ENCODE measurements around the gene LRR1. TPM values are rescaled to one million over a fixed set of nuclear protein-coding genes. Genes with fewer than 3 reads are reported as not detected.

Gene LRR1
- total and polyA plus RNA-seq, 4 donors = 5.7 to 11.9 (median 7.6) TPM

GRCh38 chr14:49636866-49637265 lies 38.1 kb downstream of the LRR1 start:
- DNase-seq = no peak
- Histone ChIP-seq H3K4me1 (ENCODE audit: control insufficient read depth in 5 of 5, insufficient read depth in 5 of 5, low read length in 5 of 5) (peaks cover 0 to 14% (median 4%) of the 10 kb centered on the region in 5 donors), H3K27me3 (ENCODE audit: control insufficient read depth in 3 of 3, insufficient read depth in 3 of 3, low read length in 2 of 3) (no peaks in the 10 kb centered on the region), H3K9ac (ENCODE audit: insufficient read depth in 1 of 2, low read length in 2 of 2) (no peak overlapping the region), H3K27ac (ENCODE audit: low read depth in 1 of 2, low read length in 1 of 2) (no peak overlapping the region), H3K36me3 (ENCODE audit: control insufficient read depth in 4 of 4, insufficient read depth in 4 of 4, low read length in 4 of 4) (peaks cover 0 to 14% (median 5%) of the 10 kb centered on the region in 4 donors), H3K4me3 (no peak overlapping the region), H3K9me3 (ENCODE audit: control insufficient read depth in 4 of 4, insufficient read depth in 3 of 4, low read length in 3 of 4) (no peaks in the 10 kb centered on the region)
- 95 to 100% methylated on average over 1 of the region's 1 CpG for WGBS, 2 donors
- ATAC-seq (ENCODE audit: insufficient read depth, low FRiP score) = no peak
- no peak for TF ChIP-seq CTCF (IDR thresholded peaks at IDR 0.05; ENCODE audit: control extremely low read depth, extremely low read depth)

GRCh38 chr14:49637534-49638078 lies 38.9 kb downstream of the LRR1 start:
- no peak overlapping the region for H3K4me3 ChIP-seq
- H3K9me3 ChIP-seq (ENCODE audit: control insufficient read depth in 4 of 4, insufficient read depth in 3 of 4, low read length in 3 of 4) = no peaks in the 10 kb centered on the region
- DNase-seq (no peak), ATAC-seq (ENCODE audit: insufficient read depth, low FRiP score) (no peak)
- TF ChIP-seq CTCF (IDR thresholded peaks at IDR 0.05; ENCODE audit: control extremely low read depth, extremely low read depth) = no peak
- 91% methylated on average over 3 of the region's 3 CpGs for WGBS, 2 donors
- H3K9ac ChIP-seq (ENCODE audit: insufficient read depth in 1 of 2, low read length in 2 of 2) = no peak overlapping the region
- no peak overlapping the region for H3K27ac ChIP-seq (ENCODE audit: low read depth in 1 of 2, low read length in 1 of 2)
- H3K36me3 ChIP-seq (ENCODE audit: control insufficient read depth in 4 of 4, insufficient read depth in 4 of 4, low read length in 4 of 4) = peaks cover 0 to 14% (median 5%) of the 10 kb centered on the region in 4 donors
- H3K27me3 ChIP-seq (ENCODE audit: control insufficient read depth in 3 of 3, insufficient read depth in 3 of 3, low read length in 2 of 3) = no peaks in the 10 kb centered on the region
- peaks cover 0 to 11% (median 4%) of the 10 kb centered on the region in 5 donors for H3K4me1 ChIP-seq (ENCODE audit: control insufficient read depth in 5 of 5, insufficient read depth in 5 of 5, low read length in 5 of 5)

- no peak for TF ChIP-seq CTCF (IDR thresholded peaks at IDR 0.05; ENCODE audit: control extremely low read depth, extremely low read depth)
- no peaks in the 10 kb centered on the region for H3K9me3 ChIP-seq (ENCODE audit: control insufficient read depth in 4 of 4, insufficient read depth in 3 of 4, low read length in 3 of 4)
- H3K4me1 ChIP-seq (ENCODE audit: control insufficient read depth in 5 of 5, insufficient read depth in 5 of 5, low read length in 5 of 5) = peaks cover 0 to 11% (median 2%) of the 10 kb centered on the region in 5 donors
- H3K27me3 ChIP-seq (ENCODE audit: control insufficient read depth in 3 of 3, insufficient read depth in 3 of 3, low read length in 2 of 3) = no peaks in the 10 kb centered on the region
- H3K9ac ChIP-seq (ENCODE audit: insufficient read depth in 1 of 2, low read length in 2 of 2) = no peak overlapping the region
- 85 to 93% methylated on average over 7 of the region's 7 CpGs for WGBS, 2 donors
- no peak overlapping the region for H3K4me3 ChIP-seq
- peak overlapping the region in 1 of 2 donors; percentile 50 for H3K27ac ChIP-seq (ENCODE audit: low read depth in 1 of 2, low read length in 1 of 2)
- H3K36me3 ChIP-seq (ENCODE audit: control insufficient read depth in 4 of 4, insufficient read depth in 4 of 4, low read length in 4 of 4) = peaks cover 0 to 16% (median 5%) of the 10 kb centered on the region in 4 donors
- DNase-seq (no peak), ATAC-seq (ENCODE audit: insufficient read depth, low FRiP score) (no peak)
Observed at GRCh38 chr14:49640540-49641417, 42.0 kb downstream of the LRR1 start.
